Measurements from ENCODE around the gene CDH26. TPM values are rescaled to one million over a fixed set of nuclear protein-coding genes. Genes with fewer than 3 reads are reported as not detected.
"Not testable (repeated sequence)": the region's sequence is repeated elsewhere in the genome, so short reads cannot be mapped to it uniquely, and the experiment has no call there.

Gene CDH26
- polyA plus RNA-seq, 3 donors = 1.3 to 3.0 (median 2.0) TPM

- WGBS (ENCODE audit: insufficient coverage) = 25% methylated on average over 1 of the region's 8 CpGs
- H4K20me1 ChIP-seq (ENCODE audit: insufficient read depth, low read length) = no peaks in the 10 kb centered on the region
- peaks cover 8 to 11% of the 10 kb centered on the region in 2 donors for H3K4me1 ChIP-seq (ENCODE audit: control insufficient read depth in 1 of 2, insufficient read depth in 2 of 2, low read length in 2 of 2)
- peak in 2 of 3 donors; percentile 38 to 48 for DNase-seq
- H2AFZ ChIP-seq (ENCODE audit: insufficient read depth, low read depth, low read length, poor library complexity, severe bottlenecking) = peak overlapping the region; percentile 23
- Mint-ChIP-seq H3K27ac (peak overlapping the region in 3 of 7 donors; percentile 16 to 50 (median 43)), H3K9me3 (no peaks in the 10 kb centered on the region), H3K4me1 (peaks cover 15% of the 10 kb centered on the region), H3K36me3 (peaks cover 21 to 33% of the 10 kb centered on the region in 2 donors), H3K4me3 (no peak overlapping the region), H3K27me3 (ENCODE audit: low read depth in 3 of 3) (peaks cover 0 to 3% (median 3%) of the 10 kb centered on the region in 3 donors)
- peaks cover 8 to 19% of the 10 kb centered on the region in 2 donors for H3K36me3 ChIP-seq (replicated peaks in 1 of 2; ENCODE audit: control insufficient read depth in 1 of 2, insufficient read depth in 2 of 2, low read length in 2 of 2)
- no peaks in the 10 kb centered on the region for H3K79me2 ChIP-seq (ENCODE audit: insufficient read depth, low read length)
- peak; percentile 43 for TF ChIP-seq CTCF (IDR thresholded peaks at IDR 0.05)
- no peak overlapping the region for H3K27ac ChIP-seq (ENCODE audit: low read depth in 1 of 2, low read length in 2 of 2)
- no peak overlapping the region for H3K4me3 ChIP-seq (replicated peaks in 1 of 3; ENCODE audit: low read depth in 2 of 3, low read length in 3 of 3)
- intact Hi-C loops (cut with micrococcal nuclease) = no loop called here
- H3K27me3 ChIP-seq (ENCODE audit: control insufficient read depth in 2 of 2, insufficient read depth in 2 of 2, low read length in 2 of 2) = no peaks in the 10 kb centered on the region
- H3K4me2 ChIP-seq (replicated peaks; ENCODE audit: extremely low read depth, low read length, poor library complexity, severe bottlenecking) = no peak overlapping the region
- no peaks in the 10 kb centered on the region for H3K9me3 ChIP-seq (replicated peaks in 1 of 2; ENCODE audit: control insufficient read depth in 1 of 2, insufficient read depth in 1 of 2, low read length in 2 of 2)
- no peak overlapping the region for H3K9ac ChIP-seq (ENCODE audit: insufficient read depth, low read length, poor library complexity, severe bottlenecking)
Observed at GRCh38 chr20:59955131-59955796, 3.0 kb upstream of the CDH26 start.

GRCh38 chr20:59957568-59957967 lies 655 bp upstream of the CDH26 start:
- H2AFZ ChIP-seq (ENCODE audit: insufficient read depth, low read depth, low read length, poor library complexity, severe bottlenecking); H3K79me2 ChIP-seq (ENCODE audit: insufficient read depth, low read length); H3K4me3 ChIP-seq (replicated peaks in 1 of 3; ENCODE audit: low read depth in 2 of 3, low read length in 3 of 3); DNase-seq; H3K27ac ChIP-seq (ENCODE audit: low read depth in 1 of 2, low read length in 2 of 2); H3K27me3 ChIP-seq (ENCODE audit: control insufficient read depth in 2 of 2, insufficient read depth in 2 of 2, low read length in 2 of 2); H3K9me3 ChIP-seq (replicated peaks in 1 of 2; ENCODE audit: control insufficient read depth in 1 of 2, insufficient read depth in 1 of 2, low read length in 2 of 2); H3K9ac ChIP-seq (ENCODE audit: insufficient read depth, low read length, poor library complexity, severe bottlenecking); intact Hi-C loops (cut with micrococcal nuclease); H3K27me3 Mint-ChIP-seq (ENCODE audit: low read depth in 3 of 3); H4K20me1 ChIP-seq (ENCODE audit: insufficient read depth, low read length); H3K9me3 Mint-ChIP-seq; H3K36me3 ChIP-seq (replicated peaks in 1 of 2; ENCODE audit: control insufficient read depth in 1 of 2, insufficient read depth in 2 of 2, low read length in 2 of 2); H3K27ac Mint-ChIP-seq; H3K4me3 Mint-ChIP-seq; H3K4me2 ChIP-seq (replicated peaks; ENCODE audit: extremely low read depth, low read length, poor library complexity, severe bottlenecking): not testable (repeated sequence)
- Mint-ChIP-seq H3K36me3 (peaks cover 8 to 19% of the 10 kb centered on the region in 2 donors), H3K4me1 (peaks cover 23% of the 10 kb centered on the region)
- H3K4me1 ChIP-seq (ENCODE audit: control insufficient read depth in 1 of 2, insufficient read depth in 2 of 2, low read length in 2 of 2) = peaks cover 10 to 11% of the 10 kb centered on the region in 2 donors
